Cardiac fibroblast (primary cell): ENCODE measurements around the gene STX7.

Experiments used
- DNase-seq, 2 donors: peaks; one replicate each; pipeline versions ENCODE4 v3.0.0 to v3.0.0-alpha.2; 2010; ENCODE audit warnings: low read depth in 2 of 2
- H3K4me3 ChIP-seq, 2 donors: replicated peaks in 1 of 2; 1 replicate in 1 of 2; 2 replicates in 1 of 2; pipeline ENCODE4 v1.5.1; 2011; ENCODE audit warnings: low read depth in 2 of 2, low read length in 2 of 2, mild to moderate bottlenecking in 2 of 2, moderate library complexity in 1 of 2
- TF ChIP-seq, protein P1 (sequence below): IDR thresholded peaks from one replicate; pipeline ENCODE4 v1.5.1; 2011; ENCODE audit warnings: low read depth, mild to moderate bottlenecking, low read length, inconsistent platforms

The STX7 gene

GRCh38 chr6:132520953-132521352, 8.0 kb upstream of the STX7 start:
- peak in 1 of 2 donors; percentile 69 for DNase-seq
- TF ChIP-seq, protein P1, sequence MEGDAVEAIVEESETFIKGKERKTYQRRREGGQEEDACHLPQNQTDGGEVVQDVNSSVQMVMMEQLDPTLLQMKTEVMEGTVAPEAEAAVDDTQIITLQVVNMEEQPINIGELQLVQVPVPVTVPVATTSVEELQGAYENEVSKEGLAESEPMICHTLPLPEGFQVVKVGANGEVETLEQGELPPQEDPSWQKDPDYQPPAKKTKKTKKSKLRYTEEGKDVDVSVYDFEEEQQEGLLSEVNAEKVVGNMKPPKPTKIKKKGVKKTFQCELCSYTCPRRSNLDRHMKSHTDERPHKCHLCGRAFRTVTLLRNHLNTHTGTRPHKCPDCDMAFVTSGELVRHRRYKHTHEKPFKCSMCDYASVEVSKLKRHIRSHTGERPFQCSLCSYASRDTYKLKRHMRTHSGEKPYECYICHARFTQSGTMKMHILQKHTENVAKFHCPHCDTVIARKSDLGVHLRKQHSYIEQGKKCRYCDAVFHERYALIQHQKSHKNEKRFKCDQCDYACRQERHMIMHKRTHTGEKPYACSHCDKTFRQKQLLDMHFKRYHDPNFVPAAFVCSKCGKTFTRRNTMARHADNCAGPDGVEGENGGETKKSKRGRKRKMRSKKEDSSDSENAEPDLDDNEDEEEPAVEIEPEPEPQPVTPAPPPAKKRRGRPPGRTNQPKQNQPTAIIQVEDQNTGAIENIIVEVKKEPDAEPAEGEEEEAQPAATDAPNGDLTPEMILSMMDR: no peak
- H3K4me3 ChIP-seq: no peak overlapping the region

DNA sequence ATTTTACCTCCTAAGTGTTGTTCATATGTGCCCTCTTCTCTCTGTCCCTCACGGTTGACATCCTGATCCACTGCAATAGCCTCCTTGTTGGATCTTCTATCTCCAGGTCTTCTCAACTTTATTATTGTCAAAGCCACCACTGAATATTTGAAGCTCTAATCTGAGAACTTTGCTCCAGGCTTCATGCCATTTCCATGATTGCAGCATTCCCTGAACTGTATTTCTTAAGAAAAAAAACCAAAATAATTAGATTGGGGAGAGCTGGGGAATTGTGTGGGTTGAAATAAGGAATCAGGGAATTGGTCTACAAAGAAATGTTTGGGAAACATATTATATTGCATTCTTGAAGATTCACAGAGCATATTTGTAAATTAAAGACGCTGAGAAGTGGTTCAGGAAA, 2.5 kb upstream of the STX7 start:
- H3K4me3 ChIP-seq: no peak overlapping the region
- DNase-seq: peak in 1 of 2 donors; percentile 13
- TF ChIP-seq, protein P1: no peak

DNA sequence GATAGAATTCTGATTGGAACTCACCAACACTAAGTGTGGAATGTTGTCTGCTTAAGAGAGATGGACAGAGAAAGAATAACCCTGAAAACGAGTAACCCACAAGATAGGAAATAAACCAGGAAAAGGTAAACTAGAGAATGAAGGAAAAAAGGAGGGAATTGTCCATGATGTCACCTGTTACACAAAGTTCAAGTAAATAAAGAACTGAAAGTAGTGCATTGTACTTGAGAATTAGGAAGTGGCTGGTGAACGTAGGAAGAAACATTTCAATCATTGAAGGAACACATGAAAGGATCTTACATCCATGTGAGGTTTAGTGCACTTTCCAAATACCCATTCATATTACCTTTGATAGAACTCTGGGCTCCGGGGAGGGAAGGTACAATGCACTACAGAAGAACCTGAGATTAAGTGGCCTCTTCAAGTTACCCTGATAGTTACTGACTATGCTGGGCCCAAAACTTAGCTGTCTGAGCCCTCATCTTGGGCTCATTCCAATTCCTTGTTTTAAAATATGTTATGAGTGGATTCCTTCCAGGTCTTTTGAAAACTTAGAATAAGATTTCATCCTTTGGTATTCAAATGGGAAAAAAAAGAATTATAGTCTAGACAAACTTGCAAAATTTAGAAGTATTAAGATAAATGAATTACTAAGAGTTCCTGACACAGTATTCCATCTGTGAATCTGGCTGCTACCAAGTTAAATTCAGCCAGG, 1.1 kb upstream of the STX7 start:
- TF ChIP-seq, protein P1: no peak
- H3K4me3 ChIP-seq: no peak overlapping the region
- DNase-seq: peak; percentile 26 to 37

DNA sequence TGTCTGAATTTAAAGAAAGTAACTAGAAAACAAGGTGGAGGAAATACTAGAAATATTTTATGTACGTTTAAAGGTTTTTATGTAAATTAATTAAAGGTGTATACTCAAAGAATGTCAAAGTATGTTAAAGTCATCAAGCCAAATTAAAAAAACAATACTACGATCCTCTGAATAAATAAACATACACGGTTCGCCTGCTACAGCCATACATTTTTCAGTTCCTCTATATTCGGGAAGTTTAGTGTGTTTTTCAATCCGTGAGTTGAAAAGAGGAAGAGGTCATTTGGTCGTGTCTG, 626 bp downstream of the STX7 start:
- peak overlapping the region; percentile 78 to 79 for H3K4me3 ChIP-seq
- TF ChIP-seq, protein P1: no peak
- DNase-seq: no peak

- peak overlapping the region; percentile 78 to 79 for H3K4me3 ChIP-seq
- TF ChIP-seq, protein P1: no peak
- no peak for DNase-seq
These were observed 1.1 kb downstream of the STX7 start for GRCh38 chr6:132511831-132512220.

DNA sequence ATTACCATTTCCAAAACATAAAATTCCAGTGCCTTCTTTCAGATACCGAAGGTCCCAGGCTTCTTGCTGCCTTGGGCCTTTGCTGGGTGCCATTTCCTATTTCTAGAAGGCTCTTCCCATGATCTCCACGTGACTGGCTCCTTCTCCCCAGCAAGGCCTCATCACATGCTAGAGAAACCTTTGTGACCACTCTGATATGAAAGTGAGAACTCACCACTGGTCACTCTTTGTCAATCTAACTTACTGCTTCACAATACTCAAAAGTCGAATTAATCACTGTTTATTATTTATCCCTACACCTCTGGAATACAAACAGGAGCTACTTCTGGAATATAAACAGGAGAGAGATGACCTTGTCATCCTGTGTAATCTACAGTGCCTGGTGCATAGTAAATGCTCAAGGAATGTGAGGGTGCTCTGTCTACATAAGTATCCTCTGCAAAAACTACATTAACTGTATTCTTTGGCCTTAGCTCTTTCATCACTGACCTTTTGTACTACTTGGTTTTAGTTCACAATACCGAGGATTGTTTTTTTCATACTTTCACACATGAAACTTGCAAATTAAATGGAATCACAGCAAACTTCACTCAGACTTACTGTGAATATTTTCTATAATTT, 1.6 kb downstream of the STX7 start:
- DNase-seq: peak; percentile 19 to 35
- peak overlapping the region; percentile 78 to 79 for H3K4me3 ChIP-seq
- TF ChIP-seq, protein P1: no peak
